HL-60 (cell line): ENCODE data around the gene ATP8A1.

ENCODE experiments used
- DNase-seq, 2 experiments: peaks; one replicate each; pipeline ENCODE4 v3.0.0-alpha.2; 2010 to 2020; ENCODE audit warnings: low read depth in 1 of 2, low spot score in 1 of 2
- H3K27ac ChIP-seq: fragments of 250-450 bp; sonication (Bioruptor Pico); replicated peaks from 2 replicates; pipeline ENCODE4 v1.5.1; 2020; ENCODE audit warnings: mild to moderate bottlenecking, moderate library complexity
- H3K27me3 ChIP-seq: fragments of 250-450 bp; sonication (Bioruptor Pico); 2 replicates; pipeline ENCODE4 v1.5.1; 2021; ENCODE audit warnings: mild to moderate bottlenecking, moderate library complexity; ENCODE audit not compliant: insufficient read depth, poor library complexity, severe bottlenecking
- H3K4me3 ChIP-seq: replicated peaks from 2 replicates; pipeline ENCODE4 v1.5.1; 2011; ENCODE audit warnings: mild to moderate bottlenecking, control low read depth, low read length; ENCODE audit not compliant: insufficient read depth
- CTCF ChIP-seq: IDR thresholded peaks from one replicate; pipeline ENCODE4 v1.5.1; 2011; ENCODE audit warnings: low read length, control low read depth, inconsistent platforms; ENCODE audit not compliant: insufficient read depth
- GABPA ChIP-seq: IDR thresholded peaks from 2 replicates; pipeline ENCODE4 v1.6.1; 2012; ENCODE audit warnings: low read depth
- POLR2AphosphoS5 ChIP-seq: IDR thresholded peaks from 2 replicates; pipeline ENCODE4 v1.6.1; 2012; ENCODE audit warnings: low read depth
- REST ChIP-seq: IDR thresholded peaks from 2 replicates; pipeline ENCODE4 v1.6.1; 2012; ENCODE audit warnings: low read depth; ENCODE audit not compliant: insufficient replicate concordance
- SPI1 ChIP-seq: IDR thresholded peaks from 2 replicates; pipeline ENCODE4 v1.6.1; 2012; ENCODE audit warnings: low read depth, mild to moderate bottlenecking, borderline replicate concordance

ATP8A1 gene

GRCh38 chr4:42523066-42523718 lies 133.7 kb downstream of the ATP8A1 start:
- no peak overlapping the region for H3K27ac ChIP-seq
- DNase-seq = no peak
- H3K4me3 ChIP-seq = no peak overlapping the region
- H3K27me3 ChIP-seq = no peaks in the 10 kb centered on the region
- no peak for TF ChIP-seq REST
- no peak for TF ChIP-seq POLR2AphosphoS5
- no peak for TF ChIP-seq CTCF
- TF ChIP-seq SPI1 = no peak
- TF ChIP-seq GABPA = no peak

- Histone ChIP-seq H3K27me3 (no peaks in the 10 kb centered on the region), H3K4me3 (no peak overlapping the region), H3K27ac (no peak overlapping the region)
- DNase-seq = peak; percentile 0 to 21
- TF ChIP-seq GABPA (no peak), SPI1 (no peak), POLR2AphosphoS5 (no peak), REST (no peak), CTCF (peak; percentile 14)
These were observed 137.0 kb downstream of the ATP8A1 start for GRCh38 chr4:42519803-42520417.

GRCh38 chr4:42515156-42515884 lies 141.6 kb downstream of the ATP8A1 start:
- Histone ChIP-seq H3K27me3 (no peaks in the 10 kb centered on the region), H3K27ac (no peak overlapping the region), H3K4me3 (no peak overlapping the region)
- TF ChIP-seq SPI1 = no peak
- no peak for TF ChIP-seq POLR2AphosphoS5
- no peak for TF ChIP-seq REST
- no peak for TF ChIP-seq CTCF
- no peak for TF ChIP-seq GABPA
- DNase-seq = no peak
